ENCODE measurements around the gene LRRD1.
A peak's percentile ranks its signal among the peaks of the same experiment; 100 is the strongest.
"Not testable (repeated sequence)": the region's sequence is repeated elsewhere in the genome, so short reads cannot be mapped to it uniquely, and the experiment has no call there.

LRRD1 gene

GRCh38 chr7:92137557-92137956 is 41.4 kb downstream of the LRRD1 start:
- no peak for DNase-seq

- no peak for DNase-seq
These were observed 43.7 kb downstream of the LRRD1 start for GRCh38 chr7:92135052-92135889.

- peak; percentile 90 to 92 for DNase-seq
These were observed 44.5 kb downstream of the LRRD1 start, which contains the start of gene CYP51A1 for GRCh38 chr7:92134271-92135051. TSS of gene CYP51A1 (minus strand) at chr7:92134477. CDS start at chr7:92134364, 113 bp downstream.

GRCh38 chr7:92133737-92134270 is 45.1 kb downstream of the LRRD1 start:
- DNase-seq, result peak; percentile 29 to 38

- DNase-seq, result no peak
These were observed 45.7 kb downstream of the LRRD1 start for GRCh38 chr7:92133133-92133736.

- no peak for DNase-seq
These were observed 47.1 kb downstream of the LRRD1 start for GRCh38 chr7:92131764-92132330.

GRCh38 chr7:92131093-92131492 is 47.8 kb downstream of the LRRD1 start:
- no peak for DNase-seq

- DNase-seq, result no peak
These were observed 57.3 kb downstream of the LRRD1 start for GRCh38 chr7:92121681-92122080.

GRCh38 chr7:92119213-92119759 is 59.7 kb downstream of the LRRD1 start:
- DNase-seq, result no peak

GRCh38 chr7:92116949-92117348 is 62.0 kb downstream of the LRRD1 start:
- no peak for DNase-seq

- DNase-seq, result no peak
These were observed 63.1 kb downstream of the LRRD1 start for GRCh38 chr7:92115821-92116220.

GRCh38 chr7:92110857-92111256 is 68.1 kb downstream of the LRRD1 start:
- DNase-seq, result no peak

GRCh38 chr7:92108821-92109220 is 70.1 kb downstream of the LRRD1 start:
- no peak for DNase-seq

GRCh38 chr7:92102862-92103261 is 76.1 kb downstream of the LRRD1 start:
- DNase-seq, result not testable (repeated sequence)

- DNase-seq, result no peak
These were observed 78.4 kb downstream of the LRRD1 start for GRCh38 chr7:92100534-92100933.

GRCh38 chr7:92095380-92095779 is 83.6 kb downstream of the LRRD1 start:
- DNase-seq, result no peak
